ENCODE data around the gene PRKACA. TPM values are rescaled to one million over a fixed set of nuclear protein-coding genes. Genes with fewer than 3 reads are reported as not detected.

The PRKACA gene
- total RNA-seq, 1 donor from 2014 or later = 27.0 TPM

GRCh38 chr19:14072535-14073260 is 44.9 kb downstream of the PRKACA start, which contains the start of gene MISP3:
TSS of gene MISP3 (plus strand) at chr19:14072786. CDS start at chr19:14073310, 524 bp downstream.
- peak; percentile 49 to 56 for DNase-seq (ENCODE audit: low read depth in 2 of 2)

DNA sequence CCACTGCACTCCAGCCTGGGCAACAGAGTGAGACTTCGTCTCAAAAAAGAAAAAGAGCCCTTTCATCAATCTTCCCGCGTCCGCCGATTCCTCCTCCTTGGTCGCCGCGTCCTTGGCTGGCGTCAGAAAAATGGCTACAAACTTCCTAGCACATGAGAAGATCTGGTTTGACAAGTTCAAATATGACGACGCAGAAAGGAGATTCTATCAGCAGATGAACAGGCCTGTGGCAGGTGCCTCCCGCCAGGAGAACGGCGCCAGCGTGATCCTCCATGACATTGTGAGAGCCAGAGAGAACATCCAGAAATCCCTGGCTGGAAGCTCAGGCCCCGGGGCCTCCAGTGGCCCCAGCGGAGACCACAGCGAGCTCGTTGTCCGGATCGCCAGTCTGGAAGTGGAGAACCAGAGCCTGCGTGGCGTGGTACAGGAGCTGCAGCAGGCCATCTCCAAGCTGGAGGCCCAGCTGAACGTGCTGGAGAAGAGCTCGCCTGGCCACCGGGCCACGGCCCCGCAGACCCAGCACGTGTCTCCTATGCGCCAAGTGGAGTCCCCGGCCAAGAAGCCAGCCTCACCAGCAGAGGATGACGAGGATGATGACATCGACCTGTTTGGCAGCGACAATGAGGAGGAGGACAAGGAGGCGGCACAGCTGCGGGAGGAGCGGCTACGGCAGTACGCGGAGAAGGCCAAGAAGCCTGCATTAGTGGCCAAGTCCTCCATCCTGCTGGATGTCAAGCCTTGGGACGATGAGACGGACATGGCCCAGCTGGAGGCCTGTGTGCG is 47.1 kb downstream of the PRKACA start:
- DNase-seq (ENCODE audit: low read depth in 2 of 2) = no peak

GRCh38 chr19:14066134-14066533 is 51.4 kb downstream of the PRKACA start:
- no peak for DNase-seq (ENCODE audit: low read depth in 2 of 2)

GRCh38 chr19:14063105-14063504 is 54.5 kb downstream of the PRKACA start:
- DNase-seq (ENCODE audit: low read depth in 2 of 2) = no peak

DNA sequence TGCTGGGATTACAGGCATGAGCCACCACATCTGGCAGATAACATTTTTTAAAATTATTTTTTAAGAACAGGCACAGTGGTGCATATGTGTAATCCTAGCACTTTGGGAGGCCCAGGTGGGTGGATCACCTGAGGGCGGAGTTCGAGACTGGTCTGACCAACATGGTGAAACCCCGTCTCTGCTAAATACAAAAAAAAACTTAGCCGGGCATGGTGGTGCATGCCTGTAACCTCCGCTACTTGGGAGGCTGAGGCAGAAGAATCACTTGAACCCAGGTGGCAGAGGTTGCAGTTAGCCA is 55.1 kb downstream of the PRKACA start:
- no peak for DNase-seq (ENCODE audit: low read depth in 2 of 2)

- DNase-seq (ENCODE audit: low read depth in 2 of 2) = no peak
Measured at GRCh38 chr19:14061751-14062557, 55.6 kb downstream of the PRKACA start, which contains the start of gene PALM3. TSS of gene PALM3 (minus strand) at chr19:14062076. CDS start at chr19:14061980, 96 bp downstream.

DNA sequence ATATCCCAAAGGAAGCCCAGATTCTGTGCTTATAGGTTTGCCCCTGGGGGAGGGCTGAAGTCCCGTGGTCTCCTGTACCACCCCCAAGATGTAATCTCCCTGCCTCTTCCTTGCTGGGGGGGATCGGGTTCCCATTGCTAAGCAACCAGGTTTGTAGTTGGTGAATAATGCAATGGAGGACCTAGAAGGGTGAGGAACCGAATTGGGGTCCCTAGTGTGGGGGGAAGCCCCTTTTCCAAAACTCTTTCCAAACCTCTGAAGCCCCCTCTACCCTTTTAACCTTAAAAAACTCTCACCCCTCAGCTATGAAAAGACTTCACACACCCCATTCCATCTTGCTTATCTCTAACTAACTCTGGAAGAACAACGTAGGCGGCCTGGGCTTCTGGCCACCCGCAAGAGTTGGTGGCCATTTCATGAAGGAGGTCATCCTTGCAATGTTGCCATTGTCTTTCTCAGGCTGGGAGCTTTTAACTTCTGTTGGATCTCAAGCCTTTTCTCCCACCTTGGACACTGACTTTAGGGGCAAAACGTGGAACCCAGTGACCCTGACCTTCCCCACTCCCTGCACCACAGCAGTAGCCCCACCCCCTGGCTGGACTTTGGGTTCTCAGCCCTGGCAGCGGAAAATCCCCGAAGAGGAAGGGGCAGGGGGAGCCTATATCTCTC is 56.3 kb downstream of the PRKACA start:
- no peak for DNase-seq (ENCODE audit: low read depth in 2 of 2)

GRCh38 chr19:14059652-14060155 is 57.9 kb downstream of the PRKACA start:
- DNase-seq (ENCODE audit: low read depth in 2 of 2) = no peak

DNA sequence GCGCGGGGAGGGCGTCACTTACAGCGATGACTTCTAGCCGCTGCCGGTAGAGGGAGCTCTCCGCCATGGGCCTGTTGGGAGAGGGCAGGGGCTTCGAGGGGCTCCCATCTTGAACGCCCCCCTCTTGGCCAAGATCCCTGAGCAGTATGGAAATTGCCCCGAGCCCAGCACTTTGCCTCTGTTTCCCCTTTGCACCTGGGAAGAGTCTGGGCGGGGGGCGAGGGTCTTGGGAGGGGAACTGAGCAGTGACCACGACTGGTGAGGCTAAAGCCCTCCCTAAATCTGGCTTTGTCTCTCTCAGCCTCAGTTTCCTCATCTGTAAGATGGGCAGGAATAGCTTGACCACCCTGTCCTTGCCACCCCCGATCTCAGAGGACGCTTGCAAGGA is 58.5 kb downstream of the PRKACA start:
- DNase-seq (ENCODE audit: low read depth in 2 of 2) = peak in 1 of 2 donors; percentile 21

DNA sequence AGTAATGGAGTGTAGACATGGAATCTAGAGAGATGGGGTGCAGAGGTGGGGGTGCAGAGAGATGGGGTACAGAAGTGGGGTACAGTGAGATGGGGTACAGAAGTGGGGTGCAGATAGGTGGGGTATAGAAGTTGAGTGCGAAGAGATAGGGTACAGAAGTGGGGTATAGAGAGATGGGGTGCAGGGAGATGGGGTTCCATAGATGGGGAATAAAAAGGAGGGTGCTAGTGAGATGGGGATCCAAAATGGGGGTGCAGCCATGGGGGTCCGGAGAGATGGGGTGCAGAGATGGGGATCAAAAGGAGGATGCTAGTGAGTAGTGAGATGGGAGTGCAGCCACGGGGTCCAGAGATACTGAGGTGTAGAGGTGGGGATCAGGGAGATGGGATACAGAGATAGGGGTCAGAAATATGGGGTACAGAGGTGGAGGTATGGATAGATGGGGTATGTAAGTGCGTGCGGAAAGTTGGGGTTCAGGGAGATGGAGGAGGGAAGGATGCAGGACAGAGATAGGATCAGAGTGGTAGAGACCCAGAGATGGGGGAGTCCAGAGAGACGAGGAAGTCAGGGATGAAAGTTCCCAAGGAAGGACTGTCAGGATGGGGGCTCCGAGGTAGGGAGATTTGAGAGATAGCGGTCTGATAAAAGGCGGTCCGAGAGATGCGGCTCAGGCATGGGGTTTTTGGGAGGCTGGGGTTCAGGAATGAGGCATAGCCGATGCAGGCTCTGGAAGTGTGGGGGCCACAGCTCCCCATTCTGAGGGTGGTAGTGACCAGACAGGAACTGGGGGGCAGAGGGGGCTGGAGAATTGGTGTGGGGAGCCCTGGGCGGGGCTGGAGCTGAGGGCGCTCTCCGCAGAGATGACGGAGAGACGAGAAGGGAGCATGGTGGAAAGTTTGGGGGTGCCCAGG is 59.1 kb downstream of the PRKACA start:
- DNase-seq (ENCODE audit: low read depth in 2 of 2) = no peak

DNA sequence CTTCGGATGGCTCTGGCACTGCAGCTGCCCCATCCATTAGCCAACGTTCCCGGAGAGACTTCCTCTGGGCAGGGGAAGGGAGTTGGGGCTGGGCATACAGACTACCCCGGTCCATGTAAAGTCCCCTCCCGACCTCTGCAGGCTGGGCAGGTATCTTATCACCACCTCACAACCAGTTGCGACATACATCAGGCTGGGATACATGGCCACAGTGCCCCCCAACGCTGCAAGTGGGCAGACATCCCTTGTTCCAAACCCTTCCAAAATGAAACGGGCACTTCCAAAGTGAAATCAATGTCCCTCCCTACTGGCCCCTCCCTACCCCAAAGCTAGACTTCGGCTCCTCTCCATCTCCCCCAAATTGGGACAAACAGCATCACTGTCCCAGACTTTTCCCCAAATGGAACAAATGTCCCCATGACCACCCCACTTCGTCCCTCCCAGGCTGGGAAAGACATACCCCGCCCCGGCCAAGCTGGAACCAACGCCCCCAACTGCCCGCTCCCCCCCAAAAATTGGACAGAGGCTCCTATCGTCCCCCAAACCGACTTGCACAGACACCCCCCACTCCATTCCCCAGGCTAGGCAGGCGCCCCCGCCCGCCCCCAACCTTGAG is 60.7 kb downstream of the PRKACA start:
- DNase-seq (ENCODE audit: low read depth in 2 of 2) = no peak

GRCh38 chr19:14056069-14056666 is 61.4 kb downstream of the PRKACA start:
- DNase-seq (ENCODE audit: low read depth in 2 of 2) = no peak

DNA sequence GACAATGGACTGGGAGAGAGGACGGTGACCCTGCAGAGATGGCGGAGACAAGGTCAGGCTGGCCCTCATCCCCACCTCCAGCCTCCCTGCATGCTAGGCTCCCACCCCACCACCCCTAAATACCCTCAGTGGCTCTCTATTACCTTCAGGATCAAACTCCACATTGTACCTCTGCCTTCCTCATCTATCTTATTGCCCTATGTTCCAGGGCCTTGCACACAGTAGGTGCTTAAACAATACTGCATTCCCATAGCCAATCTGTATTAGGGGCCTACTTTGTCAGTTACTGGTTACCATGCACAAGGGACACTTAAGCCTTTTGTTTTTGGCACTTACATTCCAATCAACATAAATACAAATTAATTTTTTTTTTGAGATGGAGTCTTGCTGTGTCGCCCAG is 62.2 kb downstream of the PRKACA start:
- no peak for DNase-seq (ENCODE audit: low read depth in 2 of 2)

GRCh38 chr19:14054721-14055120 is 62.8 kb downstream of the PRKACA start:
- no peak for DNase-seq (ENCODE audit: low read depth in 2 of 2)

DNA sequence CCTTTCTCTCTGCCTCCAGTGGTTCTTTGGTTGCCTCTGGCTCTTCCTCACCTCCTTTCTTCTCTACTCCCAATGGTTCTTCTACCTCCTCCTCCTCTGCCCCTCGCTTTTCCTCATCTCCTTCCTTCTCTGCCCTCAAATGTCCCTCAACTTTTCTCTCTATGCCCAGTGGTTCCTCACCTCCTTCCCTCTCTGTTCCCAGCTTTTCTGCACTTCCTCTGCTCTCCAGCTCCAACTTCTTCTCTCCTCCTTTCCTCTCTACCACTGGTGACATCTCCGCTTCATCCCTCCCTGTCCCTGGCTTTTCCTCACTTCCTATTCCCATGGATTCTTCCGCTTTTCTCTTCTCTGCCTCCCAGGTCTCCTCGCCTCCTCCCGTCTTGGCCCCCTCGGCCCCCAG is 63.5 kb downstream of the PRKACA start:
- DNase-seq (ENCODE audit: low read depth in 2 of 2) = no peak

DNA sequence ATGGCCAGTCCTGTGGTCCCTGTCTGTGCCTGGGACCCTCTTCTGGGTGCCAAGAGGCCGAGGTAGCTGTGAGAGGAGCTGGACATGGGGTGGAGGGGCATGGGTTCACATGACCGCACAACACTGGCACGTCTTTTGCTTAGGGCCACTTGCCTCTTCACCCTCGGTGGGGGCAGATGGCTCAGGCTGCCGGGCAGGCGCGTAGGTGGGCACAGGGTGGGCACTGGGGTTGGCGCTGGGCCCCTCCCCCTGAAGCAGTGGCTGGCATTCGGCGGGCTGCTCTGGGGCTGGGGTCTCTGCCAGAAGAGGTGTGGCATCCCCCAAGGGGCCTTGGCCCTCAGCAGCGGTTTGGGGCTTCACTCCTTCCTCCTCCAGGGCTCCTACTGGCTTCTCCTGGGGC is 64.1 kb downstream of the PRKACA start:
- DNase-seq (ENCODE audit: low read depth in 2 of 2) = no peak

GRCh38 chr19:14053032-14053431 is 64.5 kb downstream of the PRKACA start:
- DNase-seq (ENCODE audit: low read depth in 2 of 2) = no peak

DNA sequence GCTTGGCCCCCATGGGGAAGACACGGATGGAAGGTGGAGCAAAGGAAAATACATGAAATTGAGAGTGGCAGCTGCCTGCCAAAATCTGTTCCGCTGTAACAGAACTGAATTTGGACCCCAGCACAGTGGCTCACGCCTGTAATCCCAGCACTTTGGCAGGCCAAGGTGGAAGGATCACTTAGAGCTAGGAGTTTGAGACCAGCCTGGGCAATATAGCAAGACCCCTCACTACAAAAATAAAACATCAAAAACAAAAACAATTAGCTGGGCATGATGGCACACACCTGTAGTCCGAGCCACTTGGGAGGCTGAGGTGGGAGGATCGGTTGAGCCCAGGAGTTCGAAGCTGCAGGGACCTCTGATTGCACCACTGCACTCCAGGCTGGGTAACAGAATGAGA is 65.1 kb downstream of the PRKACA start:
- DNase-seq (ENCODE audit: low read depth in 2 of 2) = no peak

- no peak for DNase-seq (ENCODE audit: low read depth in 2 of 2)
Measured at GRCh38 chr19:14051980-14052379, 65.6 kb downstream of the PRKACA start.

Measured in lung microvascular endothelial cell (primary cell).